Mesothelial cell of epicardium (in vitro differentiated cells): Measurements from ENCODE around the gene FGF12. TPM values are rescaled to one million over a fixed set of nuclear protein-coding genes. Genes with fewer than 3 reads are reported as not detected.

Source experiments
- DNase-seq, 2 experiments: peaks; one replicate each; pipeline ENCODE4 v3.0.0; 2021; ENCODE audit warnings: low spot score in 2 of 2; ENCODE audit not compliant: unreplicated experiment in 2 of 2
- H3K27ac Mint-ChIP-seq: 2 replicates; pipeline ENCODE4 v1.8.0; 2021; ENCODE audit warnings: mixed read lengths
- H3K27me3 Mint-ChIP-seq: 2 replicates; pipeline ENCODE4 v1.8.0; 2021; ENCODE audit warnings: low read depth, mixed read lengths
- H3K36me3 Mint-ChIP-seq: 2 replicates; pipeline ENCODE4 v1.8.0; 2021; ENCODE audit warnings: mixed read lengths
- H3K4me1 Mint-ChIP-seq: 2 replicates; pipeline ENCODE4 v1.8.0; 2021; ENCODE audit warnings: mixed read lengths
- H3K4me3 Mint-ChIP-seq: 2 replicates; pipeline ENCODE4 v1.8.0; 2021; ENCODE audit warnings: mild to moderate bottlenecking, moderate library complexity, mixed read lengths
- H3K9me3 Mint-ChIP-seq: 2 replicates; pipeline ENCODE4 v1.8.0; 2021; ENCODE audit warnings: mixed read lengths
- total RNA-seq: library from RNA; stranded (reverse); gene quantifications from 3 replicates; pipeline ENCODE4 v1.2.1, GENCODE V29; 2021
- TF ChIP-seq, protein P1 (sequence below): fragments of 200-600 bp; sonication (generic); IDR thresholded peaks from one replicate; pipeline ENCODE4 v1.5.0; 2021; ENCODE audit warnings: antibody characterized with exemption; ENCODE audit not compliant: unreplicated experiment

The FGF12 gene
- total RNA-seq, 1 donor from 2014 or later, result 1.0 TPM

DNA sequence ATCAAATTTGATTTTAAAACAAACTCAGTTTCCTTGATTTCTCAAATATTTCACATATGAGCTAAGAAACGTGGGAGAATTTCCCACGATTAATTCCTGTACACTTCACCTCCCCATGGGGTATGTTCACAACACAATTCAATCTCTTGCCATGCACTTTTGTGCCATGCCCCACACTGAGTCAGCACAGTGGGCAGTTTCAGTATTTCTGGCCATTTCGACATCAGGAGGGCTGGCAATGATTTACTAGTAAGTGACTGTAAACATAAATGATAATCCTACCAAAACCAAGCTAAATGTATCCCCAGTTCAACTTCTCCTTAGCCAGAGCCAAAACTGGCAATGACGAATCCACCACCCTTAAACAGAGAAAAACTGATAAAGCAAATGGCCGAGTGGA, 293.6 kb downstream of the FGF12 start:
- no peaks in the 10 kb centered on the region for H3K36me3 Mint-ChIP-seq
- H3K27ac Mint-ChIP-seq, result no peak overlapping the region

DNA sequence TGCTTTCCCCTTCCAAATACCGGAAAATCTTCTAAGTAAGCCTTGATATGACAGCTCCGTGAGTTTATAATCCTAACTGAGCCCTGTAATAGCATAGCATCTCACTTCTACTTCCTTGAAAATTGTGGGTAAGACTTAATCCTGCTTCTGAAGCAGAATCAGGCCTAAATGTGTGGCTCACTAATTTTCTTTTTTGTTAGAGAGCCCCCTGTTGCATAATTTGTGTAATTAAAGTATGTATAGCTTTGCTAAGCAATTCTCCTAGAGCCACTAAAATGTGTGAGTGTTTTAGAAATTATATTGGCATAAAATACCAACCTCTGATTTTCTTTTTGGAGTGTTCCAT, 304.4 kb downstream of the FGF12 start:
- Mint-ChIP-seq H3K27me3 (peaks cover 9% of the 10 kb centered on the region), H3K27ac (no peak overlapping the region), H3K36me3 (no peaks in the 10 kb centered on the region), H3K9me3 (no peaks in the 10 kb centered on the region), H3K4me1 (peaks cover 9% of the 10 kb centered on the region), H3K4me3 (no peak overlapping the region)
- TF ChIP-seq, protein P1, sequence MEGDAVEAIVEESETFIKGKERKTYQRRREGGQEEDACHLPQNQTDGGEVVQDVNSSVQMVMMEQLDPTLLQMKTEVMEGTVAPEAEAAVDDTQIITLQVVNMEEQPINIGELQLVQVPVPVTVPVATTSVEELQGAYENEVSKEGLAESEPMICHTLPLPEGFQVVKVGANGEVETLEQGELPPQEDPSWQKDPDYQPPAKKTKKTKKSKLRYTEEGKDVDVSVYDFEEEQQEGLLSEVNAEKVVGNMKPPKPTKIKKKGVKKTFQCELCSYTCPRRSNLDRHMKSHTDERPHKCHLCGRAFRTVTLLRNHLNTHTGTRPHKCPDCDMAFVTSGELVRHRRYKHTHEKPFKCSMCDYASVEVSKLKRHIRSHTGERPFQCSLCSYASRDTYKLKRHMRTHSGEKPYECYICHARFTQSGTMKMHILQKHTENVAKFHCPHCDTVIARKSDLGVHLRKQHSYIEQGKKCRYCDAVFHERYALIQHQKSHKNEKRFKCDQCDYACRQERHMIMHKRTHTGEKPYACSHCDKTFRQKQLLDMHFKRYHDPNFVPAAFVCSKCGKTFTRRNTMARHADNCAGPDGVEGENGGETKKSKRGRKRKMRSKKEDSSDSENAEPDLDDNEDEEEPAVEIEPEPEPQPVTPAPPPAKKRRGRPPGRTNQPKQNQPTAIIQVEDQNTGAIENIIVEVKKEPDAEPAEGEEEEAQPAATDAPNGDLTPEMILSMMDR, result peak; percentile 48
- no peak for DNase-seq

More for the DNA sequence above, 293.6 kb downstream of the FGF12 start:
- H3K27me3 Mint-ChIP-seq, result peaks cover 26% of the 10 kb centered on the region
- no peak for DNase-seq
- H3K4me1 Mint-ChIP-seq, result no peaks in the 10 kb centered on the region
- TF ChIP-seq, protein P1, result no peak
- no peaks in the 10 kb centered on the region for H3K9me3 Mint-ChIP-seq
- H3K4me3 Mint-ChIP-seq, result no peak overlapping the region

DNA sequence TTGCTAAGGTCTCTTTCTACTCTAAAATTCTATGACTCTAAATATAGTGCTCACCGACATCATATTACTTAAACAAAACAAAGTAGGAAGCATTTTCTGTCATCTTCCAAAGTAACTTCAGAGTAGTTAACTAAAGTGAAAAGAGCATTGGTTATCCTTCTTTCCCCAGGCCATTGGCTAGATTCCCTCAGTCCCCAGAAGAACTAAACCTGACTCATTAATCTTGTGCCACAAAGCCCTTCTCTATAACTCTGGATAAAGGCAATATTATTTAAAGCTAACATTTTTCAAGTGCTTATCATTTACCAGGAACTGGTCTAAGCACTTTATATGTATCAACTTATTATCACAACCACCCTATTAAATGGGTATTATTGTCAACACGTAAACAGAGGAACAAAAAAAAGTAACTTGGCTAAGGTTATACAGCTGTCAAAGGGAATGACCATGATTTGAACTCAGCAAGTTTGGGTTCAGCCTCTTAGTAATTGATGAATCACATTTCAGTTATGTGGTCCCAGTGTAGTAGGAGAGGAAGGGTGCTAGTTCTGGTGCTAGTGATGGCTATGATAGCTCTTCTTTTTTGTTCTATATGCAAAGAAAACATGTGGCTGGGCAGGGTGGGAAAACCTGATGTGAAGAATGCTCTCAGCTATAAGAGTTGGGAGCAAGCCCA, 304.9 kb downstream of the FGF12 start:
- H3K27ac Mint-ChIP-seq, result no peak overlapping the region
- H3K9me3 Mint-ChIP-seq, result no peaks in the 10 kb centered on the region
- H3K36me3 Mint-ChIP-seq, result no peaks in the 10 kb centered on the region
- H3K27me3 Mint-ChIP-seq, result peaks cover 4% of the 10 kb centered on the region
- TF ChIP-seq, protein P1, result no peak
- no peak for DNase-seq
- H3K4me1 Mint-ChIP-seq, result peaks cover 12% of the 10 kb centered on the region
- no peak overlapping the region for H3K4me3 Mint-ChIP-seq

DNA sequence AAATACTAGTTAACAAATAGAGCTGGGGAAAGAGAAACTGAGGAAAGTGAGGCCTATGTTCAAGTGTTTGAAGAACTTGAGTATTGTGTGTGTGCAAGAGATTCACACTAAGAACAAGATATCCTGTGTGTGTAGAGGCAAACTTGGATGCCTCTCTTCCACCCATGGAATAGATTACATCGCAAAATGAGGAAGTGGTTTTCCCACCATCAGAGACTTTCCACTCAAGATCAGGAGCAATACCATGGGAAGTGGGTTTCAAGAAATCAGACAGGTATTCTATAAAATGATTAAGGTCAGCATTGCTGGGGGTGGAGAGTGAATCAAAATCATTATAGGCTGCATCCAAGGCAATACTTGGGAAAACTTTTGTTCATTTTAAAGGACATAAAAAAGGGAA, 308.0 kb downstream of the FGF12 start:
- Mint-ChIP-seq H3K4me1 (peaks cover 21% of the 10 kb centered on the region), H3K9me3 (no peaks in the 10 kb centered on the region), H3K36me3 (no peaks in the 10 kb centered on the region), H3K27me3 (no peaks in the 10 kb centered on the region), H3K27ac (no peak overlapping the region), H3K4me3 (no peak overlapping the region)
- DNase-seq, result no peak
- TF ChIP-seq, protein P1, result no peak

DNA sequence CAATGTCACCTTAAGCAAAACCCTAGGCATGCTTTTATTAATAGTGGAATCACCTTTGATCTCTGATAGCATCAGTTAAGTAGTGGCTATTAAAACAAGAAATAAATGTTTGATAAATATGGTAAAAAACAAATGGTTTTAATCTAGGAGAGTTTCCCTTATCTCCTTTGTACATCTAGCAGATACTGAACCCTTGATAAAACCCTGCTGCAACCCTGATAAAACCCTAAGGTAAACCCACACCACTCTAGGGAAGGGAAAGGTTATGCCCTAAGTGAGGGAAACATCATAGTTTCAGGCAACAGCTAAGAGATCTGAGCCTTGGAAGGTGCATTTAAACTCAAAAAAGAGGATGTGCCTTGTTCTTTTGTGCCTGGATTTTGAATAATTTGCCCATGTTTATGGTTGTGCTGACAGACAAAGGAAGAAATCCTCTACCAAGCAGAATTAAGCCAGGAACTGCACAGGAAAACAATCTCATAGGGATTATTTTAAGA, 309.7 kb downstream of the FGF12 start:
- DNase-seq, result no peak
- peaks cover 17% of the 10 kb centered on the region for H3K4me1 Mint-ChIP-seq
- H3K36me3 Mint-ChIP-seq, result no peaks in the 10 kb centered on the region
- H3K27me3 Mint-ChIP-seq, result peaks cover 6% of the 10 kb centered on the region
- no peaks in the 10 kb centered on the region for H3K9me3 Mint-ChIP-seq
- H3K27ac Mint-ChIP-seq, result no peak overlapping the region
- H3K4me3 Mint-ChIP-seq, result no peak overlapping the region
- TF ChIP-seq, protein P1, result no peak
